Glomerular endothelial cell (primary cell): ENCODE measurements around the gene HNRNPM. TPM values are rescaled to one million over a fixed set of nuclear protein-coding genes. Genes with fewer than 3 reads are reported as not detected.
A peak's percentile ranks its signal among the peaks of the same experiment; 100 is the strongest.
"Not testable (repeated sequence)": the region's sequence is repeated elsewhere in the genome, so short reads cannot be mapped to it uniquely, and the experiment has no call there.

ENCODE experiments used
- DNase-seq: peaks from one replicate; pipeline ENCODE4 v3.0.0-alpha.2; 2011; ENCODE audit warnings: low read depth, low spot score; ENCODE audit errors: extremely low read depth
- total RNA-seq: library from RNA; depleted of rRNA; stranded (reverse); fragments of >200 nt; gene quantifications from 2 replicates; pipeline ENCODE4 v1.2.3, GENCODE V29; 2015

Gene HNRNPM
- total RNA-seq, 1 donor from 2014 or later, result 136 TPM

- no peak for DNase-seq
Observed at GRCh38 chr19:8506402-8506957, 61.7 kb downstream of the HNRNPM start.

DNA sequence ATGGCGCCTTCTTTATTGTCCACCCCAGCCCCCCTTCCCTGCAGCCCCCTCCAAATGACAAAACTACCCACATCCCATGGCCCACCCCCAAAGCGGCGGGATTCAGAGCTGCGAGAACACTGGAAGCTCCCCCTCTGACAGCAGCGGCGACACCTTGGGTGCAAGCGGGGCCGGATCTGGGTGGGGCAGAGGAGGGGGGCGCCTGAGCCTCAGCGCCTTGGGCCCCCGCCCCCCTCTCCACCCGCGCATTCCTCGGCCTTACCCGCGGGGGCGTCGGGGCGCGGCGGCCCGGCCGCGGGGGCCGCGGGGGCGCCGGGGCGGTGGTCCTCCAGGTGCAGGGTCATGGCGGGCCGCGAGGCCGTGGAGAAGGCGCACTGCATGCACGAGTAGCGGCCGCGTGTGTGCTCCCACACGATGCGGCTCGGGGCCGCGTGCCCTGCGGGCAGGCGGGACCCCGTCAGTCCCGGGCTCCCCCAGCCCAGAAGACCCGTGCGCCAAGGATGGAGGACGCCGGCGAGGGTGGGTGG, 65.9 kb downstream of the HNRNPM start:
- no peak for DNase-seq

GRCh38 chr19:8511573-8512101, 66.9 kb downstream of the HNRNPM start:
- DNase-seq, result no peak

DNA sequence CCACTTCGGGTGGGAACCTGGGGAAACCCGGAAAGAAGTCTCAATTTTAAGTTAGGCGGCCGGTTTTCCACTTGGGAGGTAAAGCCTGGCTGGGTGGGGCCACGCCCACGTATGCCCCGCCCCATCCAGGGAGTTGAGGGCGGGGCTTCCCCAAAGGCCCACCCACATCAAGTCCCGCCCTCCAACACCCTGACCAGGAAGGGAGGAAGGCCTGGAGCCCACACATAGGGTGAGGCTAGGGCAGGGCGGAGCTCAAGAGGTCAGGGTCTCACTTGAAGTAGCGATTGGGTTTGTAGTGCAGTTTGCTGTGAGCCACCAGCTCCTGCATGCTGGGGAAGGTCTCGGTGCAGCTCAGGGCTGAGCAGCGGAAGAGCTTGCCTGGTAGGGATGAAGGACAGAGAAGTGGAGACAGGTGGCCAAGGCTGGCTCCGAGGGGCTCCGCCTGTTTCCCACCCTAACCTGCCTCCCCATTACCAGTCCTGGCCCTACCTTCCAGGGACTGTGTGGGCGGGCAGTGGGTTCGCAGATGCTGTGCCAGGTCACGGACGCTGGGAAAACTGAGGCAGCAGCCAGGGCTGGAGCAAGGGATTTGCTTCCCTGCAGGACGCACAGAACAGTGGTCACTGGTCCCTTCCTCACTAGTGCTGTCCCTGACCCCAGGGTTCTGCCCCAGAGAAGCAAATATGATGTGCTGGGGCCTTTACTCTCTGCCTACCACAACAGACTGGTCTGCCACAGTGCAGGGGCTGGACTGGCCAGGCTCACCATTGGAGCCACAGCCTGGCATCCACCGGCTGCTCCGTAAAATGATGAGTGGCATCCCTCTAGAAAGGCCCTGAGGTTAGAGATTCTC, 67.6 kb downstream of the HNRNPM start:
- no peak for DNase-seq

GRCh38 chr19:8513036-8513686, 68.4 kb downstream of the HNRNPM start:
- no peak for DNase-seq

DNA sequence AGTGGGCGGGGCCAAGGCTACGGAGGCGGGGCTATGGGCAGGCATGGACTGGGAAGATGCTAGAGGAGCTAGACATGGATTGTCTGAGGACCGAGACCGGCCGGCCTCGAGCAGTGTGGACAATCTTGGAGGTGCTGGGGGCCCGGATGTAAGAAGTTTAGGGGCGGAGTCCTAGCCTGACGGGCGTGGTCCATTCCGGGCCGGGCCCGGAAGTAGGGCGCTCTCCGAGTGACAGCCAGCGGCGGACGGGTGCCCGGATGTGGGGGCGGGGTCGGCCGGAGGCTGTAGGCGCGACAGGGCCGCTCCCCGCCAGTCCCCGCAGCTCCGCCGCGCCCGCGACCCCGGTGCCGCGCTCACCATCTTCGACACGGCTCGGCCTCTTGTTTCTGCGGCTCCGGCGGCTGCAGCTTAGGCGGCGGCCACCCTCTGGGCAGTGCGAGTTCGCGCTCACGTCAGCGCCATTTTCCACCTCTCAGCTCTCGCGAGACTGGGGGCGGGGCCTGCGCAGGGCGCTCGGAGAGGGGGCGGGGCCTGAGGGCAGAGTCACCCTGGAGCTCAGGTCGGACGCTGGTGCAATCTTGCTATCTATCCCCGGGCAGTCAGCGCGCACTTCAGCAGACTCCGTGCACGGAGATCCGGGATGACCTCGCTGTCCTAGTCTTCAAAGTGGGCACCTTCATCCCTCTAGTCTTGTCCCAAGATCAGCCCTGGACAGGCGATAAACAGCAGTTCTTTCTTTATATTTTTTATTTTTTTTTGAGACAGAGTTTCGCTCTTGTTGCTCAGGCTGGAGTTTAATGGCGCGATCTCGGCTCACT, 69.1 kb downstream of the HNRNPM start, which contains the start of gene ZNF414:
TSS of gene ZNF414 (minus strand) at position 481 of the 818 bp plus-strand sequence. CDS start at position 360, 121 bp downstream.
- DNase-seq, result peak; percentile 37

DNA sequence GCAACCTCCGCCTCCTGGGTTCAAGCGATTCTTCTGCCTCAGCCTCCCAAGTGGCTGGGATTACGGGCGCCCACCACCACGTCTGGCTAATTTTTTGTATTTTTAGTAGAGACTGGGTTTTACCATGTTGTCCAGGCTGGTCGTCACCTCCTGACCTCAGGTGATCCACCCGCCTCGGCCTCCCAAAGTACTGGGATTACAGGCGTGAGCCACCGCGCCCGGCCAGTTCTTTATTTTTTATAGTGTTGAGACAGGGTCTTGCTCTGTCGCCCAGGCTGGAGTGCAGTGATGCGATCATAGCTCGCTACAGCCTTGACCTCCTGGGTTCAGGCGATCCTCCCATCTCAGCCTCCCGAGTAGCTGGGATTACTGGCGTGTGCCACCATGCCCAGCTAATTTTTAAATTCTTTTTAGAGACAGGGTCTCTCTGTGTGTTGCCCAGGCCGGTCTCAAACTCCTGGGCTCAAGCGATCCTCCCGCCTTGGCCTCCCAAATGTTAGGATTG, 69.8 kb downstream of the HNRNPM start:
- not testable (repeated sequence) for DNase-seq

- no peak for DNase-seq
Observed at GRCh38 chr19:8515317-8515716, 70.5 kb downstream of the HNRNPM start.

DNA sequence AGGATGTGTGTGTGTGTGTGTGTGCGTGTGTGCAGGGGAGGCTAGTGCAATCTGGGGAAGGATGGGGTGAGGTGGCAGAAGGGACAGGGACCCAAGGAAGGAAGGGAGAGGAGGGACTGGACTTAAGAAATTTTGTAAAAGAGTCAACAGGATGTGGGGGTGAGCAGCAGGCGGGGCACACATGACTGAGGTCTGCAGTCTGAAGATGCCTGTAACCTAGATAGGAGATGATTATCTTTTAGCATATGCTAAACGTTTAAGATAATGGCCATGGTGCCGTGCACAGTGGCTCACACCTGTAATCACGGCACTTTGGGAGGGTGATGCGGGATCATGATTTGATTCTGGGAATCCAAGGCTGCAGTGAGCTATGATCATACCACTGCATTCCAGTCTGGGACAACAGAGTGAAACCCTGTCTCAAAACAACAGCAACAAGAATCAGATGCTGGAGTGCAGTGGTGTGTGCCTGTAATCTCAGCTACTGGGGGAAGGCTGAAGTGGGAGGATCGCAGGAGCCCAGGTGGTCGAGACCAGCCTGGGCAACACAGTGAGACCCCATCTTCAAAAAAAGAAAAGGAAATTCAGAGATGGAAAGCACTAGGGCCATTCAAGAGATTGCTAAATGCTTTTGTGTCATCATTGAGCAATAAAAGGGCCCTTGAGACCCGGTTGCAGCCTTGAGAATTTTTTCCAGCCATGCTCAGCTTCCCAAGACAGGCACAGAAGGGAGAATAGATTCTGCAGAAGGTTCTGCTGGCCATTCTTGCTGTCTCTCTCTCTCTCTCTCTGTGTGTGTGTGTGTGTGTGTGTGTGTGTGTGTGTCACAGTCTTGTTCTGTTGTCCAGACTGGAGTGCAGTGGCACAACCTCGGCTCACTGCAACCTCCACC, 73.0 kb downstream of the HNRNPM start:
- no peak for DNase-seq

DNA sequence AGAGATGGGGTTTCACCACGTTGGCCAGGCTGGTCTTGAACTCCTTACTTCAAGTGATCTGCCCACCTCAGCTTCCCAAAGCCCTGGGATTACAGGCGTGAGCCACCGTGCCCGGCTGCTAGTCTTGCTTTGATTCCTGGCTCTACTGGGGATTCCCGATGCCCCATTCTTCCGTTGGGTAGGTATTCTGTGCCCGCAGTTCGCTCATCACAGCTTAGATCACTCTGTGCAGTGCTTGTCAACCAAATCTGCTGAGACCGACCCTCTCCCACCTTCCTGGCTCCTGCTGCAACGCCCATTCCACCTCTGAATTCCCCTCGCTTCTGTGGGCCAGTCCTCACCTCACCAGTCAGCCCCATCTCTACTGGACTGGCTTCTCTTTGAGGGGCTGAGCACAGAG, 73.8 kb downstream of the HNRNPM start:
- DNase-seq, result no peak

GRCh38 chr19:8519388-8519787, 74.6 kb downstream of the HNRNPM start:
- DNase-seq, result no peak

DNA sequence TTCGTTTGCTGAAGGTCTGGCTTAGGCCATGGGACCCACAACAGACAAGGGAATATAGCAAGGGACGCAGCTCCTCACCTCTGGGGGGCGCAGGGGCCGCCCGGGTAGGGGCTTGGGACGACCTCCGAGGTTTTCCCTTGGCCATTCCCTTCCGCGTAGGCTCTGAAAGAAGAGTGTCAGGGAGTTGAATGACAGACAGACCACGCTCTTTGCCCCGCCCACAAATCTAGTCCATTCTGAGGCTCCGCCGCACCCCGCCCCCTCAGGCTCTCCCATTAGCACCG, 80.6 kb downstream of the HNRNPM start:
- DNase-seq, result no peak

GRCh38 chr19:8526345-8527091, 81.7 kb downstream of the HNRNPM start:
- peak; percentile 48 for DNase-seq

- no peak for DNase-seq
Observed at GRCh38 chr19:8528500-8528899, 83.7 kb downstream of the HNRNPM start.

- DNase-seq, result no peak
Observed at GRCh38 chr19:8529369-8530006, 84.7 kb downstream of the HNRNPM start.

- no peak for DNase-seq
Observed at GRCh38 chr19:8530061-8530679, 85.4 kb downstream of the HNRNPM start.

DNA sequence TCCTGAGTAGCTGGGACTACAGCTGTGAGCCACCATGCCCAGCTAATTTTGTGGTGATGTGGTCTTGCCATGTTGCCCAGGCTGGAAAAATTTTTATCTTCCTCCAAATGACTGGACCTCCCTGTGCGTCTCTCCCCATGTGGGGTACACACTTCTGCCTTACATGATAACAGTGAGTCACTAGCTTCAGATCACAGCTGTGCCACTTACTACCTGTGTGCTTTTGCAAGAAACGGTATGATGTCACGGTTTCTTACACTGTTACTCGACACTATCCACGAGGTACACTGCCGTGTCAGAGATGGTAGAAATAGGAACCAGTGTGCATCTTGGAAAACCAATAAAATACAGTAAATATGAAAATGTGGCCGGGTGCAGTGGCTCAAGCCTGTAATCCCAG, 86.7 kb downstream of the HNRNPM start:
- DNase-seq, result no peak

- no peak for DNase-seq
Observed at GRCh38 chr19:8532225-8532624, 87.5 kb downstream of the HNRNPM start.
